ENCODE data around the gene PFN3.

GRCh38 chr5:177364159-177364962 is 36.1 kb downstream of the PFN3 start:
- TF ChIP-seq RAD21 (IDR thresholded peaks at IDR 0.05; ENCODE audit: low read length), result no peak
- no peak for TF ChIP-seq CTCF (conservative IDR thresholded peaks at IDR 0.05; ENCODE audit: low read depth, low read length)
- TF ChIP-seq POLR2A (IDR thresholded peaks at IDR 0.05; ENCODE audit: low read depth, low read length), result no peak
- no peak for TF ChIP-seq FOS (IDR thresholded peaks at IDR 0.05; ENCODE audit: low read depth, low read length)
- no peak for TF ChIP-seq MXI1 (IDR thresholded peaks at IDR 0.05; ENCODE audit: borderline replicate concordance, low read depth, low read length)
- TF ChIP-seq, protein P1, sequence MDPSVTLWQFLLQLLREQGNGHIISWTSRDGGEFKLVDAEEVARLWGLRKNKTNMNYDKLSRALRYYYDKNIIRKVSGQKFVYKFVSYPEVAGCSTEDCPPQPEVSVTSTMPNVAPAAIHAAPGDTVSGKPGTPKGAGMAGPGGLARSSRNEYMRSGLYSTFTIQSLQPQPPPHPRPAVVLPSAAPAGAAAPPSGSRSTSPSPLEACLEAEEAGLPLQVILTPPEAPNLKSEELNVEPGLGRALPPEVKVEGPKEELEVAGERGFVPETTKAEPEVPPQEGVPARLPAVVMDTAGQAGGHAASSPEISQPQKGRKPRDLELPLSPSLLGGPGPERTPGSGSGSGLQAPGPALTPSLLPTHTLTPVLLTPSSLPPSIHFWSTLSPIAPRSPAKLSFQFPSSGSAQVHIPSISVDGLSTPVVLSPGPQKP (IDR thresholded peaks at IDR 0.05; ENCODE audit: borderline replicate concordance, low read depth, low read length), result no peak
- TF ChIP-seq BHLHE40 (IDR thresholded peaks at IDR 0.05; ENCODE audit: low read depth, low read length), result no peak
- TF ChIP-seq CEBPB (IDR thresholded peaks at IDR 0.05; ENCODE audit: low read depth, low read length), result no peak
- TF ChIP-seq NFE2L2 (IDR thresholded peaks at IDR 0.05; ENCODE audit: low read depth, low read length), result no peak
- TF ChIP-seq CHD1 (IDR thresholded peaks at IDR 0.05; ENCODE audit: low read depth, low read length), result no peak

Data from IMR-90 (cell line).